ENCODE data around the gene TSEN54. TPM values are rescaled to one million over a fixed set of nuclear protein-coding genes. Genes with fewer than 3 reads are reported as not detected.

The TSEN54 gene
- total RNA-seq, 1 donor = 14.7 TPM

DNA sequence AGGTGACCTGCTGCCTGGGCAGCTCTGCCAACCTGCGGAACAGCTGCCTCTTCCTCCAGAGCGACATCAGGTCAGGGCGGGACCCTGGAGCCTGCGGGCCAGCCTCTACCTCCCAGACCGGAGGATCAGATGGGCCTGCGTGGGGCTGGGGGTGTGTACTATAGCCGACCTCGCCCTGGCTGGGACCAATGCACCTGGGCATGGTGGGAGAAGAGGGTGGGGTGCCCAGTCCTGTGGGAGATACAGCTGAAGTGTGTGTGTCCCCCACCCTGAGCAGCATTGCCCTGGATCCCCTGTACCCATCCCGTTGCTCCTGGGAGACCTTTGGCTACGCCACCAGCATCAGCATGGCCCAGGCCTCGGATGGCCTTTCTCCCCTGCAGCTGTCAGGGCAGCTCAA is 20.3 kb upstream of the TSEN54 start:
- Histone ChIP-seq H3K4me1 (ENCODE audit: insufficient read depth, low read length) (no peaks in the 10 kb centered on the region), H3K9me3 (ENCODE audit: low read depth, low read length) (no peaks in the 10 kb centered on the region), H3K27me3 (ENCODE audit: insufficient read depth, low read length) (no peaks in the 10 kb centered on the region), H3K4me3 (ENCODE audit: low read length) (no peak overlapping the region)

DNA sequence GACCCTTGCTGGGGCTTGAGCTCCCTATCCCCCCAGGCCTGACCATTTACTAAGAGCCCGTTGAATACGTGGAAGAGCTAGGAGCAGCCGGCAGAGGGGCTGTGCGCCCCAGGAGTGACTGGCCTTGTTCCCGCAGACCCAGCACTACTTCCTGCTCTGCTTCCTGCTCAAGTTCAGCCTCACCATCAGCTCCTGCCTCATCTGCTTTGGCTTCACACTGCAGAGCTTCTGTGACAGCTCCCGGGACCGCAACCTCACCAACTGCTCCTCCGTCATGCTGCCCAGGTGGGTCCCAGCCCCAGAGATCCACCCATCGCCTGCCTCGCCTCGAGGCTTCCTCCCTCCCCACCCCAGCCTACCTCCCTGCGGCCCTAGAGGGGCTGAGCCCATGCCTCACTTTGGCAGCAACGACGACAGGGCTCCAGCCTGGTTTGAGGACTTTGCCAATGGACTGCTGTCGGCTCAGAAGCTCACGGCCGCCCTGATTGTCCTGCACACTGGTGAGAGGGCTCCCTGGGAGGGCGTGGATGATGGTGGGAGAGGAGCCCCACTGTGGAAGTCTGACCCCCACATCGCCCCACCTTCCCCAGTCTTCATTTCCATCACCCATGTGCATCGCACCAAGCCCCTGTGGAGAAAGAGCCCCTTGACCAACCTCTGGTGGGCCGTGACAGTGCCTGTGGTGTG is 18.1 kb upstream of the TSEN54 start:
- no peaks in the 10 kb centered on the region for H3K9me3 ChIP-seq (ENCODE audit: low read depth, low read length)

DNA sequence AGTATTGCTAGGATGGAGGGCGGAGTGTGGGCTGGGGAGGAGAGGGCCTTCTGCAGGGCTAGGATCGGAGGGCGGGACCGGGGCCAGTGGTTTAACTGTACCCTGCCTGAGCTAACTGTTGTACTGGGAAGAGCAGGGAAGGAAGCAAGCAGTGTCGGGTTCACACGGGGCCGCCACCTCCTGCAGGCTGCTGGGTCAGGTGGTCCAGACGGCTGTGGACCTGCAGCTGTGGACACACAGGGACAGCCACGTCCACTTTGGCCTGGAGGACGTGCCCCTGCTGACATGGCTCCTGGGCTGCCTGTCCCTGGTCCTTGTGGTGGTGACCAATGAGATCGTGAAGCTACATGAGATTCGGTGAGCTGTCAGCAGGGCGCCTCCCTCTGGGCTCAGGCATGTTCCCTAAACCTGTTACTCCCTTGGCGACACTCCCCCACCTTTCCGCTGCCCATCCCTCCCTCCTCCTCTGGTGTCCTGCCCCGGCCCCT is 17.6 kb upstream of the TSEN54 start:
- no peak overlapping the region for H3K4me3 ChIP-seq (ENCODE audit: low read length)
- H3K9me3 ChIP-seq (ENCODE audit: low read depth, low read length) = no peaks in the 10 kb centered on the region
- no peaks in the 10 kb centered on the region for H3K27me3 ChIP-seq (ENCODE audit: insufficient read depth, low read length)
- no peaks in the 10 kb centered on the region for H3K4me1 ChIP-seq (ENCODE audit: insufficient read depth, low read length)

More for the DNA sequence above, 18.1 kb upstream of the TSEN54 start:
- H3K4me1 ChIP-seq (ENCODE audit: insufficient read depth, low read length) = no peaks in the 10 kb centered on the region
- H3K4me3 ChIP-seq (ENCODE audit: low read length) = no peak overlapping the region
- no peaks in the 10 kb centered on the region for H3K27me3 ChIP-seq (ENCODE audit: insufficient read depth, low read length)

DNA sequence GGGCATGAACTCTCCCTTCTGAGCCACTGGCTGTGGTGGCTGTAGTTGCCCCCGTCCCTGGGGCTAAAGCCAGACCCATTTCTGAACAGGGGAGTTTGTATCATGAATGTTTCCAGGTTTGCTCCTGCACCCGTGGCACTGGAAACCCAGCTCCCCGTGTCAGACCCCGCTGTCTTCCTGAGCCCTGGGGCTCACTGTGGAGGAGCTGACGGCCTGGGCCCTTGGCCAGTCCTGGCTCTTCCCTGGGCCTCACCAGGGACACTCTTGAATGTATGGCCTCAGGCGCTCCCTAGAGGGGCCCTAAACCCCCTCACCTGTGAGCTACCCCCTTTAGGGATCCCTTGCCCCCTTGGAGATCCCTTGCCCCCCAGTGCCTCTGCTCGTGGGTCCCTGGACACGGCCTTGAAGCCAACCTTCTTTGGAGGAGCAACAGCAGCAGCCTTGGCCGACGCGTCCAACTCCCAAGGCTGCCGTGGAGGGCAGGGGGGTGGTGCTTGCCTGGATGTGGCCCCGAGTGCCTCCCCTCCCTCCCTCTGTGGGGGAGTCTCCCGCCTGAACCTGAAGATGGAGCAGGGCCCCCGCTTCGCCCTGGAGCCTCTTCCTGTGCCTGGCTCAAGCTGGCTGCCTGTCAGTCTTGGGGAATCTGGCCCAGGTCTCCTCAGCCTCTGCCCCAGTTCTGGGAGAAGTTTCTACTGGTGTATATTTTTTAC is 16.9 kb upstream of the TSEN54 start:
- no peaks in the 10 kb centered on the region for H3K4me1 ChIP-seq (ENCODE audit: insufficient read depth, low read length)
- H3K27me3 ChIP-seq (ENCODE audit: insufficient read depth, low read length) = no peaks in the 10 kb centered on the region
- H3K4me3 ChIP-seq (ENCODE audit: low read length) = no peak overlapping the region
- no peaks in the 10 kb centered on the region for H3K9me3 ChIP-seq (ENCODE audit: low read depth, low read length)

DNA sequence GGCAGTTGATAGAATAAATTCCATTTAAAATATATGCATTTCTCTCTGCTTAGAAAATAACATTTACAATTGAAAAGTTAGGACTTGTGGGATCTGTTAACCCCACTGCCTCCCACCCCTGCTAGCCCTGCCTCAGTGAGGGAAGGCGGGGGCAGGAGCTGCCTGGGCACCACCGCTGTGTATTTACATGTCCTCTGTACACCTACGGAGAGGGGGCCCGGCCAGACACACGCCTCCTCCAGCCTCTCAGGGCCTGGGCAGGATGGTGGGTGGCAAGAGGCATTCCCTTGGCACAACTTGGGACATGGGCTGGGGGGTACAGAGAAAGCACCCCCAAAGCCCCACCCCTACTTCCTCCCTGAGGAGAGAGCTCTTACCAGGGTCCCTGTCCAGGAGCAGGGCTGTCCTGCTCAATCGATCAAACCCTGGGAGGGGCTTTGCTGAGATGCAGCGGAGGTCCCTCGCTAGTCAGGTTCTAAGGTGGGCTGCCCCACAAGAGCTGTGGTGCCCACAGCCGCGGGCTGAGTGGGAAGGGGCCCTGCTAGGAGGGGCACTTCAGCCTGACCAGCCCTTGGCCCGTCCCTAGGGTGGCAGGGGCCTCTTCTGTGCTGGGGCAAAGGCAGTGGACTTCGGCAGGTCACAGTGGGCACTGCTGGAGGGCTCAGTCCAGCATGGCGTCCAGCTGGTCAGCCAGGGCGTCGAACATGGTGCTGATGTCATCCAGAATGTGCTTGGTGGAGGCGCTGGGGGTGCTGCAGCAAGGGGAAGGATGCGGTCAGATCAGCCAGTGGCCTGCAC is 15.7 kb upstream of the TSEN54 start:
- Histone ChIP-seq H3K9me3 (ENCODE audit: low read depth, low read length) (no peaks in the 10 kb centered on the region), H3K4me1 (ENCODE audit: insufficient read depth, low read length) (no peaks in the 10 kb centered on the region), H3K27me3 (ENCODE audit: insufficient read depth, low read length) (no peaks in the 10 kb centered on the region), H3K4me3 (ENCODE audit: low read length) (no peak overlapping the region)

DNA sequence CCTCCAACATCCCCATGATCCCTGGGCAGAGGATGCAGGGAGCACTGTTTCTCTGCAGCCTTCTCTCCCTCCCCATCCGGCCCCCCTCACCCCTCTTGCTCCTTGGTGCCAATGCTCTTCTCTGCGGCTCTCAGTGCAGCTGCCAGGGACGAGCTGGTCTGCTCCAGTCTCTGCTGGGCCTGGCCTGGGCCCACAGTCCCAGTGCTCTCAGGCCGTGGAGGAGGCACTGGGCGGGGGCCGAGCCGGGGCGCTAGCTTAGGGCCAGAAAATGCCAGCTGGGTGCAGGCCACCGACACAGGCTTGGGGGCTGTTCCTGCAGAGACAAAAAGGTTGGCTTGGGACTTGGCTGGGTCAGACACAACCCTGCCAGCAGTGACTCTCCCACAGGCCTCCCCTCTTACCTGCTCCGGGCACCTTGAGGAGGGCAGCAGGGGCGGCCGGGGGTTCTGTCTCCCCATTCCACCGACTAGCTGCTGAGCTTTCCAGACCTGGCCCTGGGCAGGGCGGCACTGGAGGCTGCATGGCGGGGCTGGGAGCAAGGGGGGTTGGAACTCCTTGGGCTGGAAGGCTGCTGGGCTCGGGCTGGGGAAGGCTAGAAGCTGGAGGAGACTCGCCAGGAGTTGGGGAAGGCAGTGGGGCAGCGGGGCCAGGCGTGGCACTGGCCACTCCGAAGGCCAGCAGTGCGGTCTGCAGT is 14.8 kb upstream of the TSEN54 start:
- no peak overlapping the region for H3K4me3 ChIP-seq (ENCODE audit: low read length)
- no peaks in the 10 kb centered on the region for H3K27me3 ChIP-seq (ENCODE audit: insufficient read depth, low read length)
- H3K4me1 ChIP-seq (ENCODE audit: insufficient read depth, low read length) = no peaks in the 10 kb centered on the region
- H3K9me3 ChIP-seq (ENCODE audit: low read depth, low read length) = no peaks in the 10 kb centered on the region

DNA sequence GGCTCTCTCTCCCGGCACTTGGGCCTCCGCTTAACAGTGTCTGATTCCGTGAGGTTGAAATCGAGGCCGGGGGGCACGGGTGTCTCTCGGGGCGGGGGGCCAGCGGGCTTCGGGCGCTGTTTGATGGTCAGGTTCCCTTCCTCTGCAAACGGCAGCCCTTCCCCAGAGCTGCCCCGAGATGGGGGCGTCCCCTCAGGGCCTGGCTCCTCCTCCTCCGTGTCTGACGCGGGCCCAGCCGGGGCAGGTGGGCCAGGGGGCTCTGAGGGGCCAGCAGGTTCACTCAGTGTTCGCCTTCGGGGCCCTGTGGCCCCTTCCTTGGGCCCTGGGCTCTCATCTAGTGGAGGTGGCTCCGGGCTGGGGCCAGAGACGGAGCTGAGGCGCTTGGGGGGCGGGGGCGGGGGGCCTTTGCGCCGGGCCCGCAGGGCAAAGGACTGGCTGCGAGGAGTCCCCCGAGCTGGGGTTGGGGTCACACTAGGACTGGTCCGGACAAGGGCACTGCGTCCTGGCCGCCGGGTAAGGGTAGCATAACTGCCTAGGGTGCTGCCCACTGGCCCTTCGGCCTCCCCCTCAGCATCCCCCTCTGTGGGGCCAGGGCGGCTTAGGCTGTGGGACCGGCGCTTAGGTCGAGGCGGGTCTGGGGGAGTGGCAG is 14.1 kb upstream of the TSEN54 start:
- Histone ChIP-seq H3K27me3 (ENCODE audit: insufficient read depth, low read length) (no peaks in the 10 kb centered on the region), H3K9me3 (ENCODE audit: low read depth, low read length) (no peaks in the 10 kb centered on the region), H3K4me3 (ENCODE audit: low read length) (no peak overlapping the region), H3K4me1 (ENCODE audit: insufficient read depth, low read length) (no peaks in the 10 kb centered on the region)

DNA sequence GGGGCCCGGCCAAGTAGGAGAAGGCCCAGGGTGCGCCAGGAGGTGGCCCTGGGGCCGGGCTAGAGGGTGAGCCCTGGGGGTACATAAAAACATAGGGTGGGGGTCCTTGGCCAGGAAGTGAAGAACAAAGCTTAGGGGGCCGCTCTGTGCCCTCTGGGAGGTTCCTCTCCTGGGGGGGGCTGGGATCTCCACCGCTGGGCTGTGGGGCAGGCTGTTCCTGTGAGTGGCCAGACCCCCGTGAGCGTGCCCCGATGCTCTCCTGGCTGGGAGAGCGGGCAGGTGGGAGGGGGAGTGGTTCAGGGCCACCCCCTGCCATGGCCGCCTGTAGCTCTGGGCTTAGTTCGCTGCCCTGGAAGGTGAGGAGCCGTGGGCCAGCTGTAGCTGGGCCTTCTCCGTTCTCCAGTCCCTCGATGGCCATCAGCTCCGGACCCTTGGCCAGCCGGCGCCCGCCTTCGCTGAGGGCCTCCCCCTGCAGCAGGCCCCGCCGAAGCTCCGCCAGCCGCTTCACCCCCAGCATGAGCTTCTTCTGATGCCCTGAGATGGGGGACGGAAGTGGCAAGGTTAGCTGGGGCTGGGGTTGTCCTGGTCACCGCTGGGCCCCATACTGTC is 13.5 kb upstream of the TSEN54 start:
- Histone ChIP-seq H3K27me3 (ENCODE audit: insufficient read depth, low read length) (no peaks in the 10 kb centered on the region), H3K4me3 (ENCODE audit: low read length) (no peak overlapping the region), H3K4me1 (ENCODE audit: insufficient read depth, low read length) (no peaks in the 10 kb centered on the region), H3K9me3 (ENCODE audit: low read depth, low read length) (no peaks in the 10 kb centered on the region)

DNA sequence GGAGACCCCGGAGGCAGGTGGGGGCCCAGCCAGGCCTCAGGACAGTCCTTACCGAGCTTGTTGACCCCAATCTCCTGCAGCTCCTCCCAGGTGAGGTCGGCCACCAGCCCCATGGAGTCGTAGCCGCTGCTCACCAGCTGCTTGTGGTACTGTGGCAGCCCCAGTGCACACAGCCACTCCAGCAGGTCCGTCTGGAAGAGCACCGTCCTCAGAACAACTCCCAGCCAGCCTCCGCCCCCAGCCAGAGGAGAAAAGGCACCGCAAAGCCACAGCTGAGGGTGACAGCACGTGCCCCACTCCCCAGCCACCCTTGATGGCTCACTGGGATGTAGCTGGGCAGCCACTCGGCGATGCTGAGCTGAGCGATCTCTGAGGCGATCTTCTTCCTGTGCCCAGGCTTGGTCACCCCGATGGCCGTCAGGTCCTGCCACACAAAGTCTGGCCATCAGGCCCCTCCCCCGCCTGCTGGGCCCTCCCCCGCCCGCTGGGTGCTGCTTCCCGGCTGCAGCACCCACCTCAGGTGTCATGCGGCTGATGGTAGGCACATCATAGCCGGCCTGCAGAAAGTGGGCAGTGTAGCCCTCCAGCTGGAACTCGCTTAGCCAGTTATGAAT is 12.9 kb upstream of the TSEN54 start:
- H3K4me1 ChIP-seq (ENCODE audit: insufficient read depth, low read length) = no peaks in the 10 kb centered on the region
- no peaks in the 10 kb centered on the region for H3K9me3 ChIP-seq (ENCODE audit: low read depth, low read length)
- no peak overlapping the region for H3K4me3 ChIP-seq (ENCODE audit: low read length)
- H3K27me3 ChIP-seq (ENCODE audit: insufficient read depth, low read length) = no peaks in the 10 kb centered on the region

DNA sequence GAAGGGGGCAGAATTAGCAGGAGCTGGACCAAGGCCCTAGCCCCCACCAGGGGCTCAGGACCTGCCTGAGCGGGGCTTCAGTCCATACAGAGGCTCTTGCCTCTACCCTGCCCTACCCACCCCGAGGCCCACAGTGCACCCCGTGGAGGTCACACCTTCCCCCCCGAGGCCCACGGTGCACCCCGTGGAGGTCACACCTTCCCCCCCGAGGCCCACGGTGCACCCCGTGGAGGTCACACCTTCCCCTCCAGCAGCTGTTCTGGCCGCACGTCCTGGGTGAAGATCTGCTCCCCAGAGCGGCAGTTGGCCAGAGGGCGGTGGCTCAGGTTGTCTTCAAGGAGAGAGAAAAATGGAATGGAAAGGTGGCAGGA is 12.4 kb upstream of the TSEN54 start:
- H3K4me3 ChIP-seq (ENCODE audit: low read length) = no peak overlapping the region
- no peaks in the 10 kb centered on the region for H3K27me3 ChIP-seq (ENCODE audit: insufficient read depth, low read length)
- no peaks in the 10 kb centered on the region for H3K9me3 ChIP-seq (ENCODE audit: low read depth, low read length)
- H3K4me1 ChIP-seq (ENCODE audit: insufficient read depth, low read length) = no peaks in the 10 kb centered on the region

DNA sequence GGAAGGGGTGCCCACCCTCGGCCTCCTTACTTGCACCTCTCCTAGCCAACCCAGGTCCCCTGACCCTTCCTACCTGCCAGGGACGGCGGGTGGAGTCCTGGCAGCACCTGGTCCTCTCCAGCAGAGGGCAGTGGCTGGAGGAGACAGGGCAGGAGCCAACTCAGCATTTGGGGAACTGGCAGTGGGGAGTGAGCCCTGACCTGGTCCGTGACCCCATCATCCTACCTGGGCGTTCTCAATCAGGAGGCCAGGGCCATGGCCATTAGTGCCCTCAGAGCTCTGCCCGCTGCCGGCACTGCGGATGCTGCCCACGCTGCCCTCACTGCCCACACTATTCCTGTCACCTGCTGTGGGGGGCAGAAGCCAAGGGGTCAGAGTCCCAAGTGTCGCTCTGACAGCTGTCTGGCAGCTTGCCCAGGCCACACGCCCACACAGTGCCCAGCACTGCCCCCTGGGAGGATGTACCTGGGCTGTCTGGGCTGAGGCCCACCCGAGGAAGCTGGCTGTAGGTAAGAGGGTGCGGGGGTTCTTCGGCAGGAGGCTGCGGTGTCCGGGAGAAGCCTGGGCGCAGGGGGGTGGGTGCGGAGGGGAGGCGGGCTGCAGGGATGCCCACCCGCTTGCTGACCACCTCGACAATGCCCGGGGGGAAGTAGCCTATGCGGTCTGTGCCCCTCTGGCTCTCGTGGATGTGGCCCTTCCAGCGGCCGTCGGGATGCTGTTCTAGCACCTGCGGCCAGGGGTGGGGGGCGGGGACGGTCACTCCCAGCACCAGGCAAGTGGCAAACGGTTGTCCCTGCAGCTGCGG is 11.8 kb upstream of the TSEN54 start:
- Histone ChIP-seq H3K9me3 (ENCODE audit: low read depth, low read length) (no peaks in the 10 kb centered on the region), H3K4me3 (ENCODE audit: low read length) (no peak overlapping the region), H3K27me3 (ENCODE audit: insufficient read depth, low read length) (no peaks in the 10 kb centered on the region), H3K4me1 (ENCODE audit: insufficient read depth, low read length) (no peaks in the 10 kb centered on the region)

DNA sequence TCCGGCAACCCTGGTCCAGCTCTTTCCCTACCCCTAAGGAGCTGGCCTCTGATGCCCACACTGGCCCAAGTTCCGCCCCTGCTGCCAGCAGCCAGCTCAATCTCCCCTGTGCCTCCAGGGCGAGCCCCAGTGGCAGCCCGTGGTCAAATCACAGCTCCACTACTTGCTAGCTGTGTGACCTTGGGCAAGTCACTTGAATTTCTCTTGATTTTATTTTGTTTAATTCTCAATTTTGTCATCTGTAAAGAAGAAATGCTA is 11.2 kb upstream of the TSEN54 start:
- H3K4me1 ChIP-seq (ENCODE audit: insufficient read depth, low read length) = no peaks in the 10 kb centered on the region
- H3K4me3 ChIP-seq (ENCODE audit: low read length) = no peak overlapping the region
- H3K9me3 ChIP-seq (ENCODE audit: low read depth, low read length) = no peaks in the 10 kb centered on the region
- no peaks in the 10 kb centered on the region for H3K27me3 ChIP-seq (ENCODE audit: insufficient read depth, low read length)

DNA sequence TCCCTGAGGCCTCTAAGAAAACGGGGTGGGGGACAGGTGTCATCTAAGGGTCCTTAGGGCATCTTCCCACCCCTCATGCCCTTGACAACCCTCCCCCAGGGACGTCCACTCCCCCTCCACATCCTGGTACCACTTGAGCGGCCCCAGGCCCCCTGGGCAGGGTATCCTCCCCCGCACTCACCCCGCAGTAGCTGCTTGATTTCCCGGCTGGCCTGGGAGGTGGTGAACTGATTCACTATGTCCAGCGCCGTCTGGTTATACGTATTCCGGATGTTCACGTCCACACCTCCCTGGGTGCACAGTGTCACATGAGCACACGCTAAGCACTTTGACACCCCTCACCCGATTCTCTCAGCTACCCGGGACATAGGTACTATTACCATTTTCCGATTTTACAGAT is 10.7 kb upstream of the TSEN54 start:
- no peaks in the 10 kb centered on the region for H3K27me3 ChIP-seq (ENCODE audit: insufficient read depth, low read length)
- no peaks in the 10 kb centered on the region for H3K4me1 ChIP-seq (ENCODE audit: insufficient read depth, low read length)
- H3K9me3 ChIP-seq (ENCODE audit: low read depth, low read length) = no peaks in the 10 kb centered on the region
- H3K4me3 ChIP-seq (ENCODE audit: low read length) = no peak overlapping the region
